Activated T-helper 9 cell treated with anti-CD3 and anti-CD28 coated beads, Interleukin-2, amount 50 U/mL, for 16 hours (primary cell): Measurements from ENCODE around the gene STPG3.
A peak's percentile ranks its signal among the peaks of the same experiment; 100 is the strongest.
"Not testable (repeated sequence)": the region's sequence is repeated elsewhere in the genome, so short reads cannot be mapped to it uniquely, and the experiment has no call there.

Source experiments
- DNase-seq: peaks from one replicate; pipeline ENCODE4 v3.0.0-alpha.2; 2020; ENCODE audit warnings: low read depth

STPG3 gene

GRCh38 chr9:137245450-137246421 is 5.3 kb upstream of the STPG3 start:
- DNase-seq, result no peak

DNA sequence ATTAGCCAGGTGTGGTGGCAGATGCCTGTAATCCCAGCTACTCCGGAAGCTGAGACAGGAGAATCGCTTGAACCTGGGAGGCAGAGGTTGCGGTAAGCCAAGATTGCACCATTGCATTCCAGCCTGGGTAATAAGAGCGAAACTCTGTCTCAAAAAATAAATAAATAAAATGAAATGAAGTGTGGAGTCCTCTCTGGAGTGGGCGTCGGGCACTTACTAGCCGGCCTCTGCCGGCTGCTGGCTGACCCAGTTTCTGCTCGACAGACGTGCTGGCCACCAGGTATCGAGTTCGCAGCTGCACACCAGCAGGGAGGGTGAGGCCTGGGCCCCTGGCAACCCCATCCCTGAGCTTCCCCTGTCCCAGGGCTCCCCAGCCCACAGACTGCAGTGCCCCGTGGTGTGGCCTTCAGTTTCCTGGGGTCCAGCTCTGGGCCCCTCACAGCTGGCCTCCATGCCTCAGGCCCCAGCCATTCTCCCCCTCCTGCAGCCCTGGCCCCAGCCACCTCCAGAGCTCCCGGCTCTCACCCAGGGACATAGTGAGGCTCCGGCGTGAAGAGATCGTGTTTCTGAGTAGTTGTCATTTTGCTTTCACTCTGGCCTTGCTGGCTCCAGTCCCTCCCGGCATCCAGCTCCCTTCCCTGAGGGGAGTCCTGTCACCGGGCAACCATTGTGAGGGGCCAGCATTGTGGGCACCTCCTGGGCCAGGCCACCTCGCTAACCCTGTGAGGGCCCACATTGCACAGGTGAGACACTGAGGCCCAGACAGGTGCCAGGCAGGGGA is 3.8 kb upstream of the STPG3 start:
- DNase-seq, result no peak

DNA sequence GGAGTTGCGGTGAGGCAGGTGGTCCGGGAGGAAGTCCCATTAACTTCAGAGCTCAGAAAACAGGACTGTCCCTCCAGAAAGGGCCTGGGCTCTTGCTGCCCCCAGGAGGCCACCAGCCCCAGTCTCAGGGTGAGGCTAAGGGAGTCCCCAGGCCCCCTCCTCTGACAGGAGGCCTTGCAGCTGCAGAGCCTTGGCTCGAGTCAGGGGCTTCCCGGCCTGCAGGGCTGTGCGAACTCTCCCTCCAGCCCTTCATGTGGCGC is 3.2 kb upstream of the STPG3 start:
- no peak for DNase-seq

- no peak for DNase-seq
Observed at GRCh38 chr9:137250329-137251193, 525 bp upstream of the STPG3 start.

- DNase-seq, result no peak
Observed at GRCh38 chr9:137251490-137252268, 593 bp downstream of the STPG3 start.

DNA sequence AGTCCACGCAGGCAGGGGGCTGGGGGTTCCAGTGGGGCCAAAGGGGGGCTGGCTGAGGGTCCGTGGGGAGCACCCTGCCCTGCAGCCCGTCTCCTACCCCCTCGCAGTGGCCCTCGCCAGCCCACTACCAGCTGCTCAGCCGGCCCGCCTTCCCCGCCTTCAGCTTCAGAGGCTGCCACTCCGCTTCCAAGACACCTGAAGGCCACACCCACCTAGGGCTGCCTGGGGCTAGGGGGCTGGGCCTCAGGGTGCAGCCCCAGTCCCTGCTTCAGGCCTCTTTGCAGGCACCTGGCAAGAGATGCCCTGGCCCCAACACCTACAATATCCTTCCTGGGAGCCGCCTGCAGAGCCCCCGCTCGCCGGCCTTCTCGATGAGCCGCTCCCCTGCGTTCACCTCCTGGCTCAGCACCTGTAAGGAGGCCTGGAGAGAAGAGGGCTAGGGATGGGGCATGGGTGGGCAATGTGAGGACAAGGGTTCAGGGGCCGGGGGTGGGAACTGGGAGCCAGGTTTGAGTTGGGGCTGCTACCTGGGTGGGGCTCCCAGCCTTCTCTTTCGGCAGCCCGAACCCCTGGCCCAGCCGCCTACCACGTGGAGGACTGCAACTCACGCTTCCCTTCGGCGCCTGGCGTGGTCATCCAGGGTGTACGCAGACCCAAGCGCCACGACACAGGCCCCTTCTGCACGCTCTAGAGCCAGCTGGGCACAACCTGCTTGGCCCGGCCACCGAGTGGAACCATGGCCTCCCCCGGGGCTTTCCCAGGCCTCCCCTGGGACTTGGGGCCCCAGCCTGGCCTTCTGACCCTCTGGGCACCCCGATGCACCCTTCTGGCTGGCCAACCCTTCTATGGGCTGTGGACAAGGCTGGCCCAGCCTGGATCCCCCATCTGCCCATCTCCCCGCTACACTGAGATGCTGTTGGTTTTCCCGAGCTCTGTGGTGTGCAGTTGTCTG is 1.7 kb downstream of the STPG3 start:
- no peak for DNase-seq

DNA sequence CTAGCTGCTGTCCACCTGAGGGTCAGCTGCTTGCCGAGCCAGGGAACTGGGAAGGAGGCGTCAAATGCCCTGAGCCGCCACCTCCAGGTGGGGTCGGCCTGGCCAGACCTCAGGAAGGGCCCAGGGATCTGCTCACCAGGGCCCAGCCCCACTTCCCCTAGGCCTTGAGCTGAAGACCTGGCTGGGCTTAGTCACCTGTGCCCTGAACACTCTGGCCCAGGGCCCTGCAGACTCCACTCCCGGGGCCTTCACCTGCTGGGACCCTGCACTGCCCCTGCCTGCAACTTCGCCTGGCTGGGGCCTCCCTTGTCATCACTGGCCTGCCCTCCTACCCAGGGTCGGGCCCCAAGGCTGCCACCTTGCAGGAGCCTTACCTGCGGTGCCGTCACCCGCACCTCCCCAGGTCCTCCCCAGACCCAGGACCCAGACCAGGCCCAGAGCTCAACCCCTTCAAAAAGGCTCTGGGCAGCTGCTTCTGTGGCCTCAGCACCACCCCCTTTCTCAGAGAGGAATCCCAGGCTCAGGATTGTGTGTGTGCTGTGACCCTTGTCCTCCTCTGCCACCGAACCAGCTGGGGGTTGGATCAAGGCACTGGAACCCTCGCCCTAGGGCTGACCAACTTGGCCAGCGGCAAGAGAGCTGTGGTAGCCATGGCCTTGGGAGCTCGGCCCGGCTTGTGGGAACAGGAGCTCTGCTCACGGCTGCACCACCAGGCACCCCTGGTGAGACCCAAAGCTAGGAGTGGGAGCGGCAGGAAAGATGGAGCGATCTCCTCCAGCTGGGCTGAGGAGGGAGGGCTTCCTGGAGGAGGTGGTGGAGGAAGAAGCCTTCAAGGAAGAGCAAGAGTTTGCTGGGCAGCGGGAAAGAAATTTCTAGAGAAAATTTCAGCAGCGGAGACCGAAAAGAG is 2.9 kb downstream of the STPG3 start:
- DNase-seq, result no peak

DNA sequence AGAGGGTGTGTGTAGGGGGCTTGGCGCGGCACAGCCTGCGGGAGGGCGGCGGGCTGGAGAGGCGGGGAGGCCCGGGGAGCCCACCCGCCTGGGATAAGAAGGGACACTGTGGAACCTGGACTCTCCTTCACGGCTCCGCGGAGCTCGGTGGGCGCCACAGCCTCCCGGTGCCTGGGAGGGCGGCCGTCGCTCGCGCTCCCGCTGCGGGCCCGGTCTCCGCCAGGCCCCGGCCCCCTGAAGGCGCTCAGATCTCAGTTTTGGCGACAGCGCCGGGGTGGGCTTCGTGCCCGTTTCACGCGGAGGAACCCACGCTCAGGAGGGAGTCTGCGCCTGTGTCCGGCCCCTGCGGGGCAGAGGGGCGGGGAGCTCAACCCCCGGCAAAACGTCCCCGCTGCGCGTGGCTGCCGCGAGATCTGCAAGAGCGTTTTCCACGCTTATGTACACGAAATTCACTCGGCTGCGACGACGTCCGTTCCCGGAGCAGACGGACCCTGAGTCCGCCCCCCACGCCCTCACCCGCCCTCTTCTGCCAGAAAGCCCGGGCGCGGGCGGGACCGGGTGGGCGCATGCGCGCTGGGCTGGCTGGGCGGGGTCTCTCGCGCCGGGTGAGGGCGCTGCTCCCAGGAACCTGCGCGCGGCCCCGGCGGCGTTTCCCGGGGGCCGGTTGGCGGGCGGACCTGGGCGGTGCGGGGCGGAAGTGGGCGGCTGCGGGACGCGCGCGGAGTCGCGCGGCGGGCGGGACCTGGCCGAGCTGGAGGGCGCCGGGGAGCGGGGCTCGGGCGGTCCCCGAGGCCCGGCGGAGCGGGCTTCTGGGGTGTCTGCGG is 3.8 kb downstream of the STPG3 start, which contains the start of gene NELFB:
TSS of gene NELFB (plus strand) at position 704 of the 824 bp plus-strand sequence.
- peak; percentile 95 for DNase-seq

- DNase-seq, result no peak
Observed at GRCh38 chr9:137255448-137256114, 4.5 kb downstream of the STPG3 start.

DNA sequence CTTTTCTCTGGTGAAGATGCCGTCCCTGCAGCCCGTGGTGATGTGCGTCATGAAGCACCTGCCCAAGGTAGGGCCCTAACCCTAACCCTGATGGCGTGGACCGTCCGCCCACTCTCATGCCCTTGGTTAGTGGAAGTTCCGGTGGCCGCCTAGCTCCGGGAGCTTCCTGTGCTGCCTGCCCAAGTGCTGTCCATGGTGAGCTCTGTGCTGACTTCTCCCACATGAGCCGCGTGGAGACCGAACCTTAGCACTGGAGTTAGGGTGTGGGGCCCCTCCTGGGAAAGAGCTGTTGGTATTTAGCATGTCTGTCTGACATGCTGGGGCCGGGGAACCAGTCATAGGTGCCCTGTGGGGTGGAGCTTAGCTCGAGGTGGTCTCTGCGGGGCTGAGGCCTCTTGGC is 5.3 kb downstream of the STPG3 start:
- DNase-seq, result no peak

GRCh38 chr9:137256856-137257255 is 5.8 kb downstream of the STPG3 start:
- DNase-seq, result no peak

DNA sequence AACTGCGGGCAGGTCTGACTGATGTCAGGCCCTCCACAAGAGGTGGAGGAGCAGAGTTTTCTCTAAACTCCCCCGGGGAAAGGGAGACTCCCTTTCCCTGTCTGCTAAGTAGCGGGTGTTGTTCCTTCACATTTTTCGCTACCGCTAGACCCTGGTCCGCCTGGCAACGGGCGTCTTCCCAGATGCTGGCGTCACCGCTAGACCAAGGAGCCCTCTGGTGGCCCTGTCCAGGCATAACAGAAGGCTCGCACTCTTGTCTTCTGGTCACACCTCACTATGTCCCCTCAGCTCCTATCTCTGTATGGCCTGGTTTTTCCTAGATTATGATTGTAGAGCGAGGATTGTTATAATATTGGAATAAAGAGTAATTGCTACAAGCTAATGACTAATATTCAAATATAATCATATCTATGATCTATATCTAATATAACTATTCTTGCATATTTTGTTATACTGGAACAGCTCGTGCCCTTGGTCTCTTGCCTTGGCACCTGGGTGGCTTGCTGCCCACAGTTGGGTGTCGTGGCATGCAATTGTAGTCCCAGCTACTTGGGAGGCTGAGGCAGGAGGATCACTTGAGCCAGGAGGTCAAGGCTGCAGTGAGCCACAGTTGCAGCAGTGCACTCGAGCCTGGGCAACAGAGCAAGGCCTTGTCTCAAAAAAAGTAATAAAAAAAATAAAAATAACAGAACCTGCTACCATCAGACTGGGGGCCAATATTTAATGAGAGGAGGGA is 11.3 kb downstream of the STPG3 start:
- DNase-seq, result not testable (repeated sequence)

- no peak for DNase-seq
Observed at GRCh38 chr9:137262909-137263285, 11.8 kb downstream of the STPG3 start.

DNA sequence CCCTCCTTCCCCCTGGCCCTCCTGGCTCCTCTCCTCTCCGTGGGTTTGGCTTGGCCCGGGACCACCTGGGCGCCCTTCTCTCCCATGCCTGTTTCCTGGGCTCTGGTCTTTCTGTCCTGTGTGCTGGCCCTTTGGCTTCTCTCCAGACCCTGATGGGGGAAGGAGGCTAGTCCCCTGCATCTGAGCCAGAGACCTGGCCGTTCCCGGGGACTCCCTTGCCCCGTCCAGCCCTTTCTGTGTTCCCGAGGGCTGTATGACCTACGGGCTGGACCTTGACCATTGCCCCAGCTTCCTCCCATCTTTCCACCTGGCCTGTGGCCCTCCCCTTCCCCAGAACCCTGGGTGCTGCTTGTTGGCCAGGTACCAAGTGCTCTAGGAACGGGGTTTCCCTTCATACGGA is 12.4 kb downstream of the STPG3 start:
- no peak for DNase-seq

GRCh38 chr9:137264067-137264466 is 13.0 kb downstream of the STPG3 start:
- DNase-seq, result no peak

DNA sequence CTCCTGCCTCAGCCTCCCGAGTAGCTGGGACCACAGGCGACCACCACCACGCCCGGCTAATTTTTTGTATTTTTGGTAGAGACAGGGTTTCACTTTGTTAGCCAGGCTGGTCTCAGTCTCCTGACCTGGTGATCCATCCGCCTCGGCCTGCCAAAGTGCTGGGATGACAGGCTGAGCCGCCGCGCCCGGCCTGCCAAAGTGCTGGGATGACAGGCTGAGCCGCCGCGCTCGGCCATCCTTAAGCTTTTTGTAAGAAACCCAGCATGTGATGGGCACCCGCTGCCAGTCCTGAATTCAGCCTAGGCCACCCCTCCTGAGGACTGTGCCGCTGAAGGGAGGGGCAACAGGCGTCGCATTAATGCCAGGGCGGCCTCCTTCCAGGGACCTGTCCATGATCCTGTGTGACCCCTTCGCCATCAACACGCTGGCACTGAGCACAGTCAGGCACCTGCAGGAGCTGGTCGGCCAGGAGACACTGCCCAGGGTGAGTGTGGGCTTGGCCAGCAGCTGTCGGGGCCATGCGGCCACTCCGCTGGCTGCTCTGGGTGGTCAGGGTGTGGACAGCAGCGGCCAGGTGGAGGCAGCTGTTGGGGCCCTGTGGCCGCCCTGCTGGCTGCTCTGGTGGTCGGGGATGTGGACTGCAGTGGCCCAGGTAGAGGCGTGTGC is 14.5 kb downstream of the STPG3 start:
- DNase-seq, result no peak

- no peak for DNase-seq
Observed at GRCh38 chr9:137266162-137266527, 15.1 kb downstream of the STPG3 start.
